RPMI8226 (cell line): ENCODE results near the gene AADACL3.
"Not testable (repeated sequence)": the region's sequence is repeated elsewhere in the genome, so short reads cannot be mapped to it uniquely, and the experiment has no call there.

Experiments
- DNase-seq: peaks from one replicate; pipeline ENCODE4 v3.0.0-alpha.2; 2015

The AADACL3 gene, protein sequence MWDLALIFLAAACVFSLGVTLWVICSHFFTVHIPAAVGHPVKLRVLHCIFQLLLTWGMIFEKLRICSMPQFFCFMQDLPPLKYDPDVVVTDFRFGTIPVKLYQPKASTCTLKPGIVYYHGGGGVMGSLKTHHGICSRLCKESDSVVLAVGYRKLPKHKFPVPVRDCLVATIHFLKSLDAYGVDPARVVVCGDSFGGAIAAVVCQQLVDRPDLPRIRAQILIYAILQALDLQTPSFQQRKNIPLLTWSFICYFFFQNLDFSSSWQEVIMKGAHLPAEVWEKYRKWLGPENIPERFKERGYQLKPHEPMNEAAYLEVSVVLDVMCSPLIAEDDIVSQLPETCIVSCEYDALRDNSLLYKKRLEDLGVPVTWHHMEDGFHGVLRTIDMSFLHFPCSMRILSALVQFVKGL

DNA sequence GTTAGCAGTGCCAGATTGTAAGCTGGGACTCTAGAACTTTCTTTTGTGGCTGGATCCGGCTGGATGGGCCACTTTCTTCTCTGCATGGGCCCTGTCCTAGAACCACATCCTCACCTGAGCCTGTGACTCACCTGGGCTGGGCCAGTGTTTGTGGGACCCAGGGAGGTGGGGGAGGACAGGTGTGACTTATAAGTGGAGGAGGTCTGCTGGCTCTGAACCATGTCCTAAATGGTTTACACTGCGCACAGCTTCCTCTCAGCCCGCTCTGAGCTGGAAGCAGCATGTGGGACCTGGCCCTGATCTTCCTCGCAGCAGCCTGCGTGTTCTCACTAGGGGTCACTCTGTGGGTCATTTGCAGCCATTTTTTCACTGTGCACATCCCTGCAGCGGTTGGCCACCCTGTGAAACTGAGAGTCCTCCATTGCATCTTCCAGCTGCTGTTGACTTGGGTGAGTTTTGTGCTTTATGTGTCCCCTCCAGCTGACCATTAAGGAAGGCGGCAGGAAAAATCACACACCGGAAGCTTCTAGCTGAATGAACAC, at the start of gene AADACL3:
TSS of gene AADACL3 (plus strand) at position 215 of the 542 bp plus-strand sequence. CDS start at position 282, 67 bp downstream.
- no peak for DNase-seq

DNA sequence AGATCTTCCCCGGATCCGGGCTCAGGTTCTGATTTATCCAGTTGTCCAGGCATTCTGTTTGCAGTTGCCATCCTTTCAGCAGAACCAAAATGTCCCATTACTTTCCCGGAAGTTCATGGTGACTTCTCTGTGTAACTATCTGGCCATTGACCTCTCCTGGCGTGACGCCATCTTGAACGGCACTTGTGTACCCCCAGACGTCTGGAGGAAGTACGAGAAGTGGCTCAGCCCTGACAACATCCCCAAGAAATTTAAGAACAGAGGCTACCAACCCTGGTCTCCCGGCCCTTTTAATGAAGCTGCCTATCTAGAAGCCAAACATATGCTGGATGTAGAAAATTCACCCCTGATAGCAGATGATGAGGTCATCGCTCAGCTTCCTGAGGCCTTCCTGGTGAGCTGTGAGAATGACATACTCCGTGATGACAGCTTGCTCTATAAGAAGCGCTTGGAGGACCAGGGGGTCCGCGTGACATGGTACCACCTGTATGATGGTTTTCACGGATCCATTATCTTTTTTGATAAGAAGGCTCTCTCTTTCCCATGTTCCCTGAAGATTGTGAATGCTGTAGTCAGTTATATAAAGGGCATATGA, 49.7 kb upstream of the AADACL3 start:
- no peak for DNase-seq

DNA sequence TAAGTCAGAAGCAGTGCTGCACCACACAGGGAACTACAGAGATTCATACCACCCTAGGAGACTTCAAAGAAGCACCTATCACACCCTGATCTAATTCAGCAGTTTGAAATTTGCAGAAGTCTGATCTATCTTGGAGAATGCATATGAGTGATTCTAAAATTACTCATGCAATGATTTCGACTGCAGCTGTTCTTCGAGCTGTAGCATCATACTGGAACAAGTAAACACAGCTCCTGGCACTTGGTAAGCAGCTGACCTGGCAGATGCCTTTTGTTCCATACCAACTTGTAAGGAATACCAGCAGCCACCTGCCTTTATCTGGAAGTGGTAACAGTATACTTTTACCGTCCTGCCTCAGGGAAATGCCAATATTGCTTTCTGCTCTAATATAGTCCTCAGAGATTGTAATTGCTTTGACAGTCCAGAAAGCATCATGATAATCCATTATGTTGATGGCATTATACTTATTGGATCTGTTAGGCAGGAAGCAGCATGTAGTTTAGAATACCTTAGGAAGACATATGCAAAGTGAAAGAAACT, 46.3 kb upstream of the AADACL3 start:
- DNase-seq = no peak

DNA sequence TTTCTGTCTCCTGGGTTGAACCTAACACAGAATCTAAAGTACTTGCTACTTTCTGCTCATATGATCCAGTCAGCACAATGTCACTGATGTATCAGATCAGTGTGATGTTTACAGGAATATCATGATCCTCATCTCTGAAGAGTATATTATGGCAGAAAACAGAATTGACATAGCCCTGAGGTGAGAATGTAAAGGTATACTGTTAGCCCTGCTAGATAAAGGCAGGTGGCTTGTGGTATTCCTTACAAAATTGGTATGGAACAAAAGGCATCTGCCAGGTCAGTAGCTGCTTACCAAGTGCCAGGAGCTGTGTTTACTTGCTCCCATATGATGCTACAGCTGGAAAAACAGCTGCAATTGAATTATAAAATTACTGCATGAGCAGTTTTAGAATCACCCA, 41.6 kb upstream of the AADACL3 start:
- DNase-seq = no peak

DNA sequence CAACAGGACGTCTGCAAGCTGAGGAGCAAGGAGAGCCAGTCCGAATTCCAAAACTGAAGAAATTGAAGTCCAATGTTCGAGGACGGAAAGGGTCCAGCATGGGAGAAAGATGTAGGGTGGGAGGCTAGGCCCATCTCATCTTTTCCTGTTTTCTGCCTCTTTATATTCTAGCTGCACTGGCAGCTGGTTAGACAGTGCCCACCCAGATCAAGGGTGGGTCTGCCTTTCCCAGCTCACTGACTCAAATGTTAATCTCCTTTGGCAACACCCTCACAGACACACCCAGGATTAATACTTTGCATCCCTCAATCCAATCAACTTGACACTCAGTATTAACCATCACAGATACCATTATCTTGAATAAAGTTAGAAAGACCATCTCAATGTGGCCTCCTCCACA, 39.8 kb upstream of the AADACL3 start:
- not testable (repeated sequence) for DNase-seq

DNA sequence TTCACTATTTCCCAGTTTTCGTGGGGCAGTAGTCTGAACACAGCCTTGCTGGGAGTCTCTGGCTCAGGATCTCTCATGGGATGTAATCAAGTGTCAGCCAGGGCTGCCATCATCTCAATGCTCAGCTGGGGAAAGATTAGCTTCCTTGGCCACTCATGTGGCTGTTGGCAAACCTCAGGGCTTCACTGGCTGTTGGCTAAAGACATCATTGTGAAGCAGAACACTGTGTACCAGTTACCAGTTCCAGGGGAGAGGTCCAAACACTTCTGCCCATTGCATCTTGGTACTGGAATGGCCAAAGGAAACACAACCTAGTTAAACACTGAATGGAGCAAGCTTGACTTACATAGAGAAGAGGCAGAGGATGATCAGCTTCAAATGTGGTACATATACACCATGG, 38.3 kb upstream of the AADACL3 start:
- DNase-seq = no peak

DNA sequence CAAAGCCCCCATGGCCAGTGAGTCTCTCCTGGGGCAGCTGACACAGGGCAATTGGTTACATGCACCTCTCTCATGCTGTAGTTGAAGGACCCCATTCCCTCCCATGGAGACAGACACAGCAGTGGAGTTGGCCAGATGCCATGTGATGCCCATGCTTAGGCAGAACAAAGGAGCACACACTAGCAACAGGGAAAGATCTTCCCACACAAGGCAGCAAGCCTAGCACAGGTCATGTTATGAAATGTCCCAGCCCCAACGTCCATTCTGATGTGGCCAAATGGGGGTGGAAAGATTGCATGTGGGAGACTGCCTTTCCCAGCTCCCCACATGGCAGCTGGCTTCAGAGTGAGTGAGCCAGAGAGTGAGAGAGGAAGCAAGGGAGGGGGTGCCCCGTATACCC, 37.6 kb upstream of the AADACL3 start:
- DNase-seq = no peak

DNA sequence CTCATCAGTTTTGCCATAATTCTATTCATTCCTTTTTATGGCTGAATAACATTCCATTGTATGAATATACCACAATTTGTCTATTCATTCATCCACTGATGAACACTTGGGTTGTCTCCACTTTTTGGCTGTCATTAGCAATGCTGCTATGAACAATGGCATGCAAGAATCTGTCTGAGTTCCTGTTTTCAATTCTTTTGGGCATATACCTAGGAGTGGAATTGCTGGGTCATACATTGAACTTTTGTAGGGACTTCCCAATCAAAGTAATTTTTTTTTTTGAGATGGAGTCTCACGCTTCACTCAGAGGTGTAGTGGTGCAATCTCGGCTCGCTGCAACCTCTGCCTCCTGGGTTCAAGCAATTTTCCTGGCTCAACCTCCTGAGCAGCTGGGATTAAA, 37.1 kb upstream of the AADACL3 start:
- no peak for DNase-seq

DNA sequence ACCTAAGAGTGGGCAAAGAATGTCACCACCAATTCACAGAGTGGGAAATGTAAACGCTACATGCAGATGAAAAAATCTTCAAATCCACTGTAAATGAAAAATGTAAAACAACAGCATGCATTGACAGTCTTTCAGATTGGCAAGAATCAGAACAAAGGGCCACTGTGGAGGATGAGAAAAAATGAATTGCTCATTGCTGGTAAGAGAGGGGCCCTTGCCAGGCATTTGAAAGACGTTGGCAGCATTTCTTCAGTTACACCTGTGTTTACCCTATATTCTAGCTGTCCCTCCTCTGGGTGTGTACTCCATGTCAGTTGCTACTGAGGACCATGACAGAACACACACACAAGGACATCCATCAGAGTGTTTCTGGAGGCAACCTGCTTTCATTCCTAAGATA, 25.8 kb upstream of the AADACL3 start:
- no peak for DNase-seq

DNA sequence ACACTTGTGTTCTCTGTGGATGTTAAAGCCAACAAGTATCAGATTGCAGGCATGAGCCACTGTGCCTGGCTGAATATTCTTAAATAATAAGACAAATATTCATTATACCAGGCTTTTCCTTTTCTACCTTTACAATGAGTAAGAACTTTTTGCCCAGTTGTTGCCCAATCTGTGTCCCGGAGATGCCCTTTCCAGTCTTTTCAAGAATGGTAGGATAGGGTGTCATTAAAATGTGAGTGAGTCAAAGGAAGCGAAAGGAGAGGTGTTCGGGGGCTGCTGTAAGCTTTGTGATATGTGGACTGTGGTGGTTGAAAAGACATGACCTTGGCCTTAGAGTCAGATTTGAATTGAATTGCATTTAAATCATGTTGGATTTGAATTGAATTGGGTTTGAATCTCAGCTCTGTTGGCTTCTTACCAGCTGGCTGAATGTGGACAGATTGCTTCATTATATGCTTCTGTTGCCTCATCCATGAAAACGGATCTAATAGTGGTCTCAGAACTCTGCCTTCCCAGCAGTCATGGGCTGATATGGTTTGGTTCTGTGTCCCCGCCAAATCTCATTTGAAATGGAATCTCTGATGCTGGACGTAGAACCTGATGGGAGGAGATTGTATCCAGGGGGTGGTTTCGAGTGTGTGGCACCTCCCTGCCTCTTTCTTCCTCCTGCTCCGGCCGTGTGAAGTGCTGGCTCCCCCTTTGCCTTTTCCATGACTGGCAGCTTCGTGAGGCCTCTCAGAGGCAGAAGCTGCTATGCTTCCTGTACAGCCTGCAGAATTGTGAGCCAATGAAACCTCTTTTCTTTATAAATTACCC, 22.7 kb upstream of the AADACL3 start:
- no peak for DNase-seq

DNA sequence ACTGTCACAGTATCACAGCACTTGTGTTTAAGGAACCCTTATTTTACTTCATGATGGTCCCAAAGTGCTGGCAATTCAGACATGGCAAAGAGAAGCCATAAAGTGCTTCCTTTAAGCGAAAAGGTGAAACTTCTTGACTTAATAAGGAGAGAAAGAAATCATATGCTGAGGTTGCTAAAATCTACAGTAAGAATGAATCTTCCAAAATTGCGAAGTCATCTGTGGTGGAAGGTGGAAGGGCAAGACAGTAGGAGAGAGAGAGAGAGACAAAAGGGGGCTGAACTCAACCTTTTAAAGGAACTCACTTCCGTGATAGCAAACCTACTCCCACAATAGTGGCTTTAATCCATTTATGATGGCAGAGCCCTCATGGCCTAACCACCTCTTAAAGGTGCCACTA, 19.3 kb upstream of the AADACL3 start:
- no peak for DNase-seq

DNA sequence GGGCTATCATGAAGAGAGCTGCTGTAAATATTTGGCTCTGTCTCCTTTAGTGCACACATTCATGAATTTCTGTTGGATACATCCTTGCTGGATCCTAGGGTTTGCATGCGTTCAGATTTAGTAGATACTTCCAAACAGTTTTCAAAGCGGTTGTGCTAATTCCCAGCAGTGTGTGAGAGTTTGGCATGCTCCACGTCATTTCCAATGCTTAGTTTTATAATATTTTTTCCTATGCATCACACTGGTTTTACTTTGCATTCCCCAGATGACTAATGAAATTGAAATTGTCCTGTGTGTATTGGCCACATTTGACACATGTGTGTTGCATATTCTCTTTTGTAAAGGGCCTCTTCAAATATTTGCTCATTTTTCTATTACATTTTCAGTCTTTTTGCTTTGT, 18.5 kb upstream of the AADACL3 start:
- no peak for DNase-seq

DNA sequence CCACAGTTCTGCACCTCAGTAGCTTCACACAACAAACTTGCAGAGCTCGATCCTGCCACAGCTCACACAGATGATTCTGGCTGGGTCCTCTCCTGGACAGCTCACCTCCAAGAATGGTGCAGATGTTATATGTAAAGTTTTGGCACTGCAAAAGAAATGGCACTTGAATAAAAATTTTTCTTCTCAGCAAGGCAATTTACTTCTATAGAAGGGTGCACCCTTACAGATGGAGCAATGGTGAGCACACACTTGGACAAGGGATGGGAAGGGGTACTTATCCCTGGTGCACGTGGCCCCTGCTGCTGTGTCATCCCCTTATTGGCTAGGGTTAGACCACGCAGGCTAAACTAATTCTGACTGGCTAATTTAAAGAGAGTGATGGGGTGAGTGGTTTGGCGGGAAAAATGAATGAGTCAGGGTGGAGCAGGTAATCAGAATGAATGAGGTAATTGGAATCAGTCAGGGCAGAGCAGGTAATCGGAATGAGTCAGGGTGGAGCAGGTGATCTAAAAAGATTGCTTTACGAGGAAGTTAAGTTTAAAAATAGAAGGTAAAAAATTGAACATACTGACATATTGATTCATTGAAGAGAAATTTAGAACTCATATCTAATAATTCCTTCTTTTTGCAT, 12.0 kb upstream of the AADACL3 start:
- no peak for DNase-seq

DNA sequence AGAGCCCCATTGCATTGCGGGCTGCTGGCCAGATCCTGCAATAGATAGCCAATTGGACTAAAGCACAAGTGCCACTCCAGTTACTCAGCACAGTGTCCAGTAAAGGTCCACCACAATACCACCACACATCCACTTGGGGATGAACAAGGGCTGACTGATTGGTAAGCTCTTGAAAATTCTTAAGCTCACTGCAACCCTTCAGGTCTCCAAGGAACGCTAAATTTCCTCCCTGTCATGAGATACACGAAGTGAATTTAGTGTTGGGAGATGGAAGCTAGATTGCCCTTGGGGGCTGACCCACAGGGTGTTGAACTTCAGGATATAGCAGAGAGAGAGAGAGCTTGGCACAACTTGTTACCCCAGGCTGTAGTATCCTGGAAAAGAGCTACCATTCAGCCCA, 9.8 kb upstream of the AADACL3 start:
- no peak for DNase-seq

DNA sequence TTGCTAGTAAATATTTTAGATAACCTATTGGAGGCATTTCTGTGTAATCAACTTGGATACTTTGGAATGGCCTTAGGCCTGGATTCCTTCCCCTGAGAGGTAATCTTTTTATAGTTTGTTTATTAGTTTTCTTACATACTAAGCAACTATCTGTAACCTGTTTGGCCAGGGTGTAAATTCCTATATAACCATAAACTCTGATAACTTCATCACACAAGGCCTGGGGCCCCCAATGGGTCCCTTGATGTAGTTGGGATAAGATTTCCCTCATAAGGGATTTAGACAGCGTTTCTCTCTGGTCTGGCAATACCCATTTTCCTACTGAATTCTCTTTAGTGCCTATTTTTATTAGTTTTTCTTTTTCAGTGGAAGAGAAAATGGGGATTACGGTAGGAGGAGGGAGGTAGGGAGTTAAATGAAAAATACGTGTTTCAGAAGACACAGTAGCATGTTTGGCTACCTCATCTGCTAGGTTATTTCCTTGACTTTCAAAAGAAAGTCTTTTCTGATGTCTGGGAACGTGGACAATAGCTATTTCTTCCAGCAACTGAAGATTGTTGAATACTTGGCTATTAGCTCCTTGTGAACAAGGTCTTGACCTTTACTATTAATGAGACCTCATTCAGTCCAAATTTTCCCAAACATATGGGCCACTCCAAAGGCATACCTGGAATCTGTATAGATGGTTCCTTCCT, 7.4 kb upstream of the AADACL3 start:
- no peak for DNase-seq

DNA sequence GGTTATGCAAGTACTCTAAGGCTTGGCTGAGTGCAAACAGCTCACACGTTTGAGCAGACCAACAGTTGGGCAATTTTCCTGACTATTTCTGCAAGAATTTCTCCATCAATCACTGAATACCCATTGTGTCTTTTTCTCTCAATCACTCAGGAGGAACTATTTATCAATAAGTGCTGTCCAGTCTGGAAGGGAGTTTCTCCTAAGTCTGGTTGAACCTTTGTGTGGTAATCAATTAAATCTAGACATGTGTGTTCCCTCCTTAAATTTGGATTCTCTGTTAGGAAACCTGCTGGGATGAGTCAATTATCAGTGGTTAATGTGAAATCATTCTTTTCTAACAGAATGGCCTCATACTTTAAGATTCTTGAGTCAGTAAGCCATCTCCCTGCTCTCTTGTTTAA, 6.8 kb upstream of the AADACL3 start:
- DNase-seq = no peak

DNA sequence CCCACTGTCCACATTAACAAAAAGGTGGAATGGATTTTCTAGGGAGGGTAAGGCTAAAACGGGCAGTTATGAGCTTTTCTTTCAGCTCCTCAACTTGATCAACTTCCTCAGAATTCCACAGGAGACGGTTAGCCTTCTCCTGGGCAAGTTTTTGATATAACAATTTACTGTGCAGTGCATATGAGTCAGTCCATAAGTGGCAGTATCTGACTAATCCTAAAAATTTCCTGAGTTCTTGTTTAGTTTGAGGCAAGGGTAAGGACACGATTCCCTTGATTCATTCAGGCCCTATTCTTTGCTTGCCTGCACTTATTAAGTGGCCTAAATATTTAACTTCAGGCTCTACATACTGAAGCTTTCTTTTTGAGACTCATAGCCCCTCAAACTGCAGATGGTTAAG, 6.2 kb upstream of the AADACL3 start:
- DNase-seq = no peak

DNA sequence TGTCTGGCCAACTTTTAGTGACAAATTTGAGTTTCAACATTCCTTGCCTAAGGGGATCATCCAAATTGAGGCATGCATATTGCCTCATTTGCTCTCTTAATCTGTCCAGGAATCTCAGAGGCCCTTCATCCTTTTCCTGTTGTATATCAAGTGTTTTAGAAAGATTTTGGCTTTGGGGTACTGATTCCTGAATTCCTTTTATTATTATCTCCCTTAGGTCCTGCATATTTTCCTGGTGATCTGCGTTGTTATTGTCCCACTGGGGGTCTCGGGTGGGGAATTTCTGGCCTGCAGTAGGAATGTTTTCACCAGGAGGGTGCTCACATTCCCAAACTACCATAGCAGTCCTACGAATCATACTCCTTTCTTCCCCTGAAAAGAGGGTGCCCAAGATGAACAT, 4.4 kb upstream of the AADACL3 start:
- no peak for DNase-seq

DNA sequence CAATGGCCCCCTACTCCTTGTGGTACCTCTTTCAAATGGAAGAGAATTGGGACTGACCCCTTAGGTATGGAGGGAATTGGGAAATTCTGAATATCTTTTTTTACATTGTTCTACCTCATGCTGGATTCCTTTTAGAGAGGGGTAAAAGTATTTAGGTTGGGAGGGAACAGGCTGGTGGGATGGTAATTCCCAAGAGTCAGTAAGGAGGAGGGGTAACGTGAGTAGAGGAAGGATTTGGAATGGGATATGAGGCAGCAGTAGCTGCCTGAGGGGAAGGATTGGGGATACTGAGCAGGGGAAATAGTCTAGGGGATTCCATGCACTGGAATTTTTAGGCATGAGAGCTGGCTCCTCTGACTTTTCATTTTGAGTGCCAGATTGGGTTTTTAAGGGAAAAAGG, 3.8 kb upstream of the AADACL3 start:
- DNase-seq = no peak

DNA sequence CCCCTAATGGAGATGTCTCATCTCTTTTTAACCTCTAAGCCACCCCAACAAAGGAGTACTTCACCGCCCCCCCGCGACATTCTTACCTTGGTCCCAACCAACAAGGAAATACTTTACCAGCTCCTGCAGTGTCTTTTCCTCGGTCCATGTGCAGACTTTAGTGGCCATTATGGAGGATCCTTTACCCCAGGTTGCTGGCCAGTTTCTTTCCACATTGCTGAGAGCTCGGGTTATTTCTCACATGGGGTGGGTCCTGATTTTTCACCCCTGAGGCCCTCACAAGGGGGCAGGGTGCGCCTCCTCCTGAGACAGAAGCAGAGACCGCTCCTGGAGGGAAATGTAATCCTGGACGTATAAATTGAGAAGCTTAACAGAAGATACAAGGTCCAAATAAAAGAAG, 3.0 kb upstream of the AADACL3 start:
- no peak for DNase-seq

DNA sequence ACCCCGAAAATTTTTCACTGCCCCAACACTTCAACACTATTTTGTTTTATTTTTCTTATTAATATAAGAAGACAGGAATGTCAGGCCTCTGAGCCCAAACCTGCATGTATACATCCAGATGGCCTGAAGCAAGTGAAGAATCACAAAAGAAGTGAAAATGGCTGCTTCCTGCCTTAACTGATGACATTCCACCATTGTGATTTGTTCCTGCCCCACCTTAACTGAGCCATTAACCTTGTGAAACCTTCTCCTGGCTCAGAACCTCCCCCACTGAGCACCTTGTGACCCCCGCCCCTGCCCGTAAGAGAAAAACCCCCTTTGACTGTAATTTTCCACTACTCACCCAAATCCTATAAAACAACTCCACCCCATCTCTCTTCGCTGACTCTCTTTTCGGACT, 2.3 kb upstream of the AADACL3 start:
- DNase-seq = not testable (repeated sequence)
